PC-9 (cell line): ENCODE measurements around the gene KIF14. TPM values are rescaled to one million over a fixed set of nuclear protein-coding genes. Genes with fewer than 3 reads are reported as not detected.

Source experiments
- BruUV-seq: library from RNA; stranded (reverse); fragments of 400-500 nt; replicated peaks from 2 replicates; lab custom pipeline; 2021; lab: Mats Ljungman, UMichigan
- CTCF ChIA-PET: fragments of 300-600 bp; sonication (Branson Sonifier 250); formaldehyde crosslinking; loops from one replicate; lab custom pipeline; 2022; ENCODE audit warnings: antibody characterized with exemption; lab: Charles Lee
- POLR2A ChIA-PET: fragments of 300-600 bp; sonication (Branson Sonifier 250); formaldehyde crosslinking; loops from one replicate; lab custom pipeline; 2022; ENCODE audit warnings: antibody characterized with exemption; ENCODE audit not compliant: unreplicated experiment; lab: Charles Lee
- DNase-seq, 2 experiments: peaks; one replicate each; pipeline versions ENCODE4 v3.0.0 to v3.0.0-alpha.2; 2015 to 2022; ENCODE audit warnings: mixed read lengths in 1 of 2
- H2AFZ ChIP-seq: fragments of 200-600 bp; sonication (generic); 2 replicates; pipeline ENCODE4 v1.8.1; 2017; ENCODE audit warnings: antibody characterized with exemption
- H3F3A ChIP-seq: fragments of 200-600 bp; sonication (generic); 2 replicates; pipeline ENCODE4 v1.8.1; 2017; ENCODE audit warnings: antibody characterized with exemption, mild to moderate bottlenecking, low read depth; ENCODE audit not compliant: insufficient read depth
- H3K27ac ChIP-seq: fragments of 200-600 bp; sonication (generic); 2 replicates; pipeline ENCODE4 v1.6.1; 2016; ENCODE audit warnings: mixed run types
- H3K27me3 ChIP-seq: fragments of 200-600 bp; sonication (generic); 2 replicates; pipeline ENCODE4 v1.6.1; 2016; ENCODE audit warnings: low read depth, mixed run types; ENCODE audit not compliant: insufficient read depth
- H3K36me3 ChIP-seq: fragments of 200-600 bp; sonication (generic); 2 replicates; pipeline ENCODE4 v1.6.1; 2016; ENCODE audit warnings: low read depth, mixed run types
- H3K4me1 ChIP-seq: fragments of 200-600 bp; sonication (generic); replicated peaks from 2 replicates; pipeline ENCODE4 v1.6.1; 2016; ENCODE audit warnings: mixed run types; ENCODE audit not compliant: insufficient read depth
- H3K4me2 ChIP-seq: fragments of 200-600 bp; sonication (generic); 2 replicates; pipeline ENCODE4 v1.6.1; 2017; ENCODE audit warnings: mixed run types
- H3K4me3 ChIP-seq: fragments of 200-600 bp; sonication (generic); 2 replicates; pipeline ENCODE4 v1.6.1; 2016; ENCODE audit warnings: mixed run types
- H3K79me2 ChIP-seq: fragments of 200-600 bp; sonication (generic); 2 replicates; pipeline ENCODE4 v1.6.1; 2017; ENCODE audit warnings: low read depth, mixed run types
- H3K9me2 ChIP-seq: fragments of 200-600 bp; sonication (generic); 2 replicates; pipeline ENCODE4 v1.8.1; 2017; ENCODE audit warnings: mild to moderate bottlenecking; ENCODE audit not compliant: insufficient read depth
- H3K9me3 ChIP-seq: fragments of 200-600 bp; sonication (generic); 2 replicates; pipeline ENCODE4 v1.8.1; 2016; ENCODE audit warnings: low read depth; ENCODE audit not compliant: insufficient read depth
- H4K20me1 ChIP-seq: fragments of 200-600 bp; sonication (generic); 2 replicates; pipeline ENCODE4 v1.8.1; 2017; ENCODE audit not compliant: insufficient read depth
- EZH2 ChIP-seq: fragments of 200-600 bp; sonication (generic); IDR thresholded peaks from 2 replicates; pipeline ENCODE4 v1.8.0; 2017; ENCODE audit warnings: antibody characterized with exemption, low read depth
- intact Hi-C: fragments of 100-400 bp; cut with micrococcal nuclease; formaldehyde crosslinking; loops from one replicate; pipeline ENCODE4 v1.10.0; 2022; ENCODE audit not compliant: unreplicated experiment
- total RNA-seq: library from RNA; stranded (reverse); gene quantifications from 2 replicates; pipeline ENCODE4 v1.2.3, GENCODE V29; 2021
- TF ChIP-seq, protein P1 (sequence below): fragments of 200-600 bp; sonication (generic); conservative IDR thresholded peaks from 2 replicates; pipeline ENCODE4 v1.6.1; 2017; ENCODE audit warnings: mixed run types, antibody characterized with exemption, mild to moderate bottlenecking, moderate library complexity

Gene KIF14
- total RNA-seq, 1 experiment from 2014 or later, result 30.0 TPM

DNA sequence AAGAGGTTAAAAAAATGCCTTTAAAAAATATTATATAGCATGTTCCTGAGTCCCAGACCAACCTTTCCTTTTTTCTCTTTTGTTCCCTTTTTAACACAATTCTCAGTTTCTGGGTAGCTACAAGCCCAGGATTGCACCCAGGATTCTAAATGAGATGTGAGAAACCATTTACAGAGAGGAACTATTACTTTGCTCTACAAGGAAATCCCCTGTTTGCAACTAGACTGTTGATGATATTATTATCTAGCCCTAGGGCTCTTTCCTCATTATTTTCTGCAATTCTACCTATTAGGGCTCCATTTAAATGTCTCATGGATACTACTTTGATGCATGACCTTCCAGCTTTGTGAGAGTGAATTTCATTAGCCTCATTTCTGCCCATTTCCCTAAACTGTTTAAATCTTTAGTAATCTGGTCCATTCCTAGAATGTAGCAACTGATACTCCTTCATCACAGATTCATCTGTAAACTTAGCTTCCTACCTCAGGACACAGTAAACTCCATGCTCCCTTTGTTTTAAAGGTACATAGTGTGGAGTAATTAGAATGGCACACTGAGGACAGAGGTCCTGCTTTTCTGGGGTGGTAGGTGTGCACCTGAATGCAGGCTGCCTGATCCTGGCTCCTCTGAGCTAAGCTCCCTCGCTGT lies 7.1 kb upstream of the KIF14 start:
- H3K4me2 ChIP-seq, result no peak overlapping the region
- no peaks in the 10 kb centered on the region for H3K9me2 ChIP-seq
- H4K20me1 ChIP-seq, result no peaks in the 10 kb centered on the region
- H3F3A ChIP-seq, result no peaks in the 10 kb centered on the region
- TF ChIP-seq EZH2, result no peak
- TF ChIP-seq, protein P1, sequence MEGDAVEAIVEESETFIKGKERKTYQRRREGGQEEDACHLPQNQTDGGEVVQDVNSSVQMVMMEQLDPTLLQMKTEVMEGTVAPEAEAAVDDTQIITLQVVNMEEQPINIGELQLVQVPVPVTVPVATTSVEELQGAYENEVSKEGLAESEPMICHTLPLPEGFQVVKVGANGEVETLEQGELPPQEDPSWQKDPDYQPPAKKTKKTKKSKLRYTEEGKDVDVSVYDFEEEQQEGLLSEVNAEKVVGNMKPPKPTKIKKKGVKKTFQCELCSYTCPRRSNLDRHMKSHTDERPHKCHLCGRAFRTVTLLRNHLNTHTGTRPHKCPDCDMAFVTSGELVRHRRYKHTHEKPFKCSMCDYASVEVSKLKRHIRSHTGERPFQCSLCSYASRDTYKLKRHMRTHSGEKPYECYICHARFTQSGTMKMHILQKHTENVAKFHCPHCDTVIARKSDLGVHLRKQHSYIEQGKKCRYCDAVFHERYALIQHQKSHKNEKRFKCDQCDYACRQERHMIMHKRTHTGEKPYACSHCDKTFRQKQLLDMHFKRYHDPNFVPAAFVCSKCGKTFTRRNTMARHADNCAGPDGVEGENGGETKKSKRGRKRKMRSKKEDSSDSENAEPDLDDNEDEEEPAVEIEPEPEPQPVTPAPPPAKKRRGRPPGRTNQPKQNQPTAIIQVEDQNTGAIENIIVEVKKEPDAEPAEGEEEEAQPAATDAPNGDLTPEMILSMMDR, result no peak
- no peak overlapping the region for H3K4me3 ChIP-seq
- no peak overlapping the region for H3K27ac ChIP-seq
- H3K36me3 ChIP-seq, result no peaks in the 10 kb centered on the region
- no peak for DNase-seq
- ChIA-PET POLR2A (interaction anchor here (0.6 kb wide), 1 partner anchor 492 kb away, joined by 5 read pairs; no protein-coding TSS in a partner anchor), CTCF (interaction anchor here (0.6 kb wide), 1 partner anchor 597 kb away, joined by 3 read pairs; no protein-coding TSS in a partner anchor)
- BruUV-seq, result no TSS peak
- H3K27me3 ChIP-seq, result no peaks in the 10 kb centered on the region
- no peaks in the 10 kb centered on the region for H3K79me2 ChIP-seq
- H3K4me1 ChIP-seq, result no peaks in the 10 kb centered on the region; the same call in 1 of the 2 replicates
- intact Hi-C loops, result no loop called here
- H3K9me3 ChIP-seq, result no peaks in the 10 kb centered on the region
- H2AFZ ChIP-seq, result no peak overlapping the region

DNA sequence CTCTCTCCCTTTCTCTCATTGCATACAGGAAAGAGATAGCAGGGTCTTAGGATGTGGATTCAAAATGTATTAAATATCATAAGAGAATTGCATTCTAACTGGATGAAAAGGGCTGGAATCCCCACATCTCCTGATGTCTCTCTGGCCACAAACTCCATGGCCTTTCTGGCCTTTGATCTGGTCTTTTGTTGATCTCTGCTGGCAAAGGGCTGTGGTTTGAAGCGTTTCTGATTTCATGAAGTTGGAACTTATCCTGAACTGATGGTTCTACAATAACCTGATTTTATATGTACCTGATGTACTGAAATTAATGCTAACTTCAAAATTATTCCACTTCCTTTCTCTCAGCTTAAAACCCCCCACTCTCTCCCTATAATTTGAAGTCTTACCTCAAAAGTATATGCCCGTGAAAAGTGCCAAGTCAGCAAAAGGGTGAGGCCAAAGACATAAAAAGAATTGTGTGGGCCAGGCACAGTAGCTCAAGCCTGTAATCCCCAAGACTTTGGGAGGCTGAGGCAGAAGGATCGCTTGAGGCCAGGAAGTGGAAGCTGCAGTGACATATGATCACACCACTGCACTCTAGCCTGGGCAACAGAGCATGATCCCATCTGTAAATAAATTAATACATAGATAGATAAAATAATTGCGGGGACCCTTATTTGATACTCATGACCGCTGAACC lies 6.4 kb upstream of the KIF14 start:
- Histone ChIP-seq H3K27ac (no peak overlapping the region), H3K9me2 (no peaks in the 10 kb centered on the region), H3K9me3 (no peaks in the 10 kb centered on the region), H3K36me3 (no peaks in the 10 kb centered on the region), H2AFZ (no peak overlapping the region), H3F3A (no peaks in the 10 kb centered on the region), H3K4me2 (no peak overlapping the region), H3K79me2 (no peaks in the 10 kb centered on the region), H4K20me1 (no peaks in the 10 kb centered on the region), H3K27me3 (no peaks in the 10 kb centered on the region), H3K4me1 (no peaks in the 10 kb centered on the region; the same call in 1 of the 2 replicates), H3K4me3 (no peak overlapping the region)
- no TSS peak for BruUV-seq
- CTCF ChIA-PET, result interaction anchor here (0.6 kb wide), 1 partner anchor 598 kb away, joined by 3 read pairs; no protein-coding TSS in a partner anchor
- intact Hi-C loops, result no loop called here
- TF ChIP-seq, protein P1, result no peak
- no peak for TF ChIP-seq EZH2
- POLR2A ChIA-PET, result no interaction called here
- no peak for DNase-seq

DNA sequence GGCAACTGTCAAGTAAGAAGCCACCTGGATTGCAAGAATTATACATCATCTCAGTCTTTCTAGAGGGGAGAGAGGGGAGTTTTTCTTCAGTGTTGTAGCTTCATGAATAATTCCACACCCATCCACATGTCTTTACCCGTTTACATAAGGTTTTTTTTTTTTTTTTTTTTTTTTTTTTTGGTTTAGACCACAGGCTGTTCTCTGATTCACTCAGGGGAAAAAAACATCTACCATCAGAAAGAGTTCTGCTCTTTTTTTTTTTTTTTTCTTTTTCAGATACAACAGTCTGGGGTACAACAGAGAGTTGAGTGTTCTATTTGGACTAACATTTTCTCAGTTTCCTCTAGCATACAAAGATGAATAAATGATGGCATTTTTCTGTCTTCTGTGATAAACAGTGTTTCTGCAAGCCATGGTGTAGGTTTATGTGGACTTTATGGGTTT lies 4.9 kb upstream of the KIF14 start:
- DNase-seq, result no peak

More for the DNA sequence above, 4.9 kb upstream of the KIF14 start:
- Histone ChIP-seq H3K79me2 (peaks cover under 1% of the 10 kb centered on the region; the same call in 1 of the 2 replicates), H3K4me2 (no peak overlapping the region), H3K36me3 (no peaks in the 10 kb centered on the region), H3K27me3 (no peaks in the 10 kb centered on the region), H3K9me3 (no peaks in the 10 kb centered on the region), H2AFZ (no peak overlapping the region), H3K4me3 (no peak overlapping the region), H3K27ac (no peak overlapping the region), H3K9me2 (no peaks in the 10 kb centered on the region), H3F3A (no peaks in the 10 kb centered on the region), H3K4me1 (peaks cover 8% of the 10 kb centered on the region; the same call in 1 of the 2 replicates), H4K20me1 (no peaks in the 10 kb centered on the region)
- TF ChIP-seq EZH2, result no peak
- TF ChIP-seq, protein P1, result no peak
- ChIA-PET POLR2A (interaction anchor here (0.6 kb wide), 2 partner anchors 30 to 33 kb away, joined by 3 to 9 read pairs; no protein-coding TSS in a partner anchor), CTCF (interaction anchor here (0.7 kb wide), 3 partner anchors 50 to 188 kb away, joined by 4 to 17 read pairs (median 6); no protein-coding TSS in a partner anchor)
- intact Hi-C loops, result no loop called here
- no TSS peak for BruUV-seq
